Ammon's horn (tissue), 1 donor: Measurements from ENCODE around the gene RXRA.
A peak's percentile ranks its signal among the peaks of the same experiment; 100 is the strongest.

Experiments
- DNase-seq: peaks from one replicate; pipeline ENCODE4 v3.0.0-alpha.2; 2016; ENCODE audit warnings: low spot score

Gene RXRA

DNA sequence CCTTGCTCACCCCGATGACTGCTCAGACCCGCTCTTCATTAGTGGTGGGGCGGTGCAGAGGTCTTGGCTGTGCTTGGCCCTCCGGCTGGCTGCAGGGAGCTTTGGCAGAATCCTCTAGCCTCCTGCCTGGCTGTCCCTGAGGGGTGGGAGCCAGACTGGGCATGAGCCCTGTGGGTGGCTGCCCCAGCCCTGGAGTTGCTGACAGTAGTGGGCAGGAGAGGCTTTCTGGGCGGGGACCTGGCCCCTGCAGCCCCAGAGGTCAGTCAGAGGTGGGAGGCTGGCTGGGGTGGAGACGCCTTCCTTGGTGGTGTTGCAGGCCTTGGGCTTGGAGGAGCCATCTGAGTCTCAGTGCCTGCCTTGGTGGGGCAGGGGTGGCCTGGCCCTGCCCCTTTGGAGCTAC, 146.0 kb downstream of the RXRA start:
- DNase-seq, result no peak

DNA sequence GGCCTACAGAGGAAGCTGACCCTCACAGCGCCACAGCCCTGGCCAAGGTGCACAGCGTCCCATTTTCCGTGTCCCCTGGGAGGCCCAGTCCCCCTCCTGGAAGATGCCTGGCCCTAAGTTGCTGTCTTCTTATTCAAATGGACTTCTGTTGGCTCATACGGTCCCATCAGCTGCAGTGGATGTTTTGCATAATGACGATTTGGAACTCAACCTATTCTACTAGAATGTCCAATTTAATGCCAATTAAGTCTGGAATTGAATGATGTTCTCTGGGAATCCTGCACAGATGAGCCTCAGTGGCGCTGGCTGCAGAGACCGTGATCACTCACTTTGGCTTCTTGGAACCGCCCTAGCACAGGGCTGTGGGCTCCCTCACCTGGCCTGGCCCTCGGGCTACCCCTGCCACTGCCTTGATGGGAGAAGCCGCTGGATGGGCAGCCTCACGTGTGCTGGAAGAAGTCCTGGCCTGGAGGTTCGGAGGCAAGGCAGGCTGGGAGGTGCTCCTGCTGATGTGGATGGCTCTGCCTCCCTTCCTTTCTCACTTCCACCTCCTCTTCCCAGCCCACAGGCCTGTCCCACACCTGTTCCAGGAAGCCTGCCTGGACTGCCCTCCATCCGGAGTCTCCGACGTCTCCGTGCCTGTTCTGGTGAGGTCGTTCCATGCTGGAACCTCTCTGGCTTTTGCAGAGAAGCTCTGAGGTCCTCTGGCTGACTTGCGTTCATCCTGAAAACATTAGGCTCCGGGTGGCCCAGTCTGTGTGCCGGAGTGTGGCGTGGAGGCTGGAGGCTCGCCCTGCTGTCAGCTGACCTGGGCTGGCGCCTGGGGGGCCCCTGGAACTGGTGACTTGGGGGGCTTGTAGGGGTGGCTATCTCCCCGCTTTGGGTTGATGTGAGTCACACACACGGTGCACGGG, 147.1 kb downstream of the RXRA start:
- DNase-seq, result no peak

DNA sequence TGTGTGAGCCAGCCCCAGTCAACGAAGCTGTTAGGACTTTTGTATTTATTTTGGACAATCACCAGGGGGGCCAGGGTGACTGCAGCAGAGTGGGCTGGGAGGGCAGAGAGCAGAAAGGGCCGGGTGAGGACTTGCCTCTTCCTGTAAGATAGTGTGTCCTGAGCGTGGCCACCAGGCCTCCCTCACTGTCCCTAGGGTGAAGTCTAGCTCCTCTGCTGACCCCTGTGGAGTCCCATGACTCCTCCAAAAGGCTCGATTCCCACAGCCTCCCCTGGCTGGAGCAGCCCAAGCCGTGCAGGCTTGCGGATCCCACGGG, 147.8 kb downstream of the RXRA start:
- DNase-seq, result no peak

DNA sequence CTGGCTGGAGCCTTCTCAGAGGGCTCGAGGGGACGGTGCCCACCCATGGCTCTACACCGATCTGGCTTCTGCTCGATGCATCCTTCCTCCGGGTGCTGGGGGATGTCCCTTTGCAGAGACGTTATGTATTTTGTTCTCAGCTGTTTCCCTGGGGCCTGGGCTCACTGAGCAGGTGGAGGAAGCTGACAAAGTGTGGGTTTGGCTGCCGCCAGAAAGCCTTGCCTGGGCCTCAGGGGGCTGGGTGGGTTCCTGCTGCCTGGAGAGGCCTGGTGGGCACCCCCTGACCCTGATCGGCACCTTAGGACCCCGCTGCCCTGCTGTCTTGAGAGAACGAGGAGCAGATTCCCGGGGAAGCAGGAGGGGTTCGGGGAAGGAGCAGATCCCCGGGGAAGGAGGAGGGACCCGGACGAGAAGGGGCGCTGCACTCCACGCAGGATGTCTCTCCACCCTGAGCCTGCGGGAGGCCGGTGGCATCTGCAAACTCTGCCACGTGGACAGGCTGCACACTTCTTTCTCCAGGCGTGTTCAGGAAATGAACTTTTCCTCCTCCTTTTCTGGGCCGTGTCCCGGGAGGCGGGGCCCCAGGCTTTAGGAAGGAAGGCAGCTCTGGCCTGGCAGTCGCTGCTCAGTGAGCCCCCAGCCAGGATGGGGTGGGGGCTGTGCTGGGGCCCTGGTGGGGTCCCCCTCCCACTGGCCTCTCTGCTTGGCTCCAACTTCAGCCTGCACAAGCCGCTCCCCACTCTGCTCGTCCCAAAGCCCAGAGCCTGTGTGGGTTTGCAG, 148.9 kb downstream of the RXRA start:
- no peak for DNase-seq

DNA sequence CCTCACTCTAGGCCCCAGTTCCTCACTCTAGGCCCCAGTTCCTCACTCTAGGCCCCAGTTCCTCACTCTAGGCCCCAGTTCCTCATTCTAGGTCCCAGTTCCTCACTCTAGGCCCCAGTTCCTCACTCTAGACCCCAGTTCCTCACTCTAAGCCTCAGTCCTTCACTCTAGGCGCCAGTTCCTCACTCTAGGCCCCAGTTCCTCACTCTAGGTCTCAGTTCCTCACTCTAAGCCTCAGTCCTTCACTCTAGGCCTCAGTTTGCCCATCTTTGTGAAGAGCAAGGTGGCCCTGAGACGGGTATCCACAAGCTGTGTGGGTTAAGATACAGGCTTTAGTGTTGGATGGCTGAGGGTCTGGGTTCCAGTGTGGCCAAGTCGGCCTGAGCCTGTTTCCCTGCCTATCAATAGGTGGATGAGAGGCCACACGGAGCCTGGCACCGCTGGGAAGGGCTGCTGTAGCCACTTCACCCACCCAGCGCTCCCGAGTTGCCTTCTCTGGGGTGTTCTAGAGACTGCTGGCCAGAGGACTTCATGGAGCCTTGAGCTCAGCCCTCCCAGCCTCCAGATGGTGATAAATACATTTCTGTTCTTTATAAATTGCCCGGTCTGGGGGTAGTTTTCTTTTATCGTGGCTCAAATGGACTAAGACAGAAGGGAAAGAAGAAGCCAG, 150.2 kb downstream of the RXRA start:
- no peak for DNase-seq

DNA sequence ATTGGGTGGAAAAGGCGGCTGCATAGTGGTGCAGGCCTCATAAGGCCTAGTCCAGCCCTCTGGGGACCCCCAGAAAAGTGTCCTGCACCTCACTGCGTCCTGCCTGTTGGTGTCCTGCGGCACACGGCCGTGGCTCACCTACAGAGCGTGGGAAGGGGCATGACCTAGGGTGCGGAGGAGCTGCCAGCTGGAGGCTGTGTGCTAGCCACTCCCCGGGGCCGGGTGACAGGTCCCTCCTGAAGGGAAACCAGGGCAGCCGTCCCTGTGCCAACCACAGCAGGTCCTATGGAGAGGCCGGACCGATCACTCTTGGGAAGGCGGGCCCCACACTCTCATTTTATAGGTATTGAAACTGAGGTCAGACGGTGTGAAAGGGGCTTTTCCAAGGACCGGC, 150.7 kb downstream of the RXRA start:
- no peak for DNase-seq

DNA sequence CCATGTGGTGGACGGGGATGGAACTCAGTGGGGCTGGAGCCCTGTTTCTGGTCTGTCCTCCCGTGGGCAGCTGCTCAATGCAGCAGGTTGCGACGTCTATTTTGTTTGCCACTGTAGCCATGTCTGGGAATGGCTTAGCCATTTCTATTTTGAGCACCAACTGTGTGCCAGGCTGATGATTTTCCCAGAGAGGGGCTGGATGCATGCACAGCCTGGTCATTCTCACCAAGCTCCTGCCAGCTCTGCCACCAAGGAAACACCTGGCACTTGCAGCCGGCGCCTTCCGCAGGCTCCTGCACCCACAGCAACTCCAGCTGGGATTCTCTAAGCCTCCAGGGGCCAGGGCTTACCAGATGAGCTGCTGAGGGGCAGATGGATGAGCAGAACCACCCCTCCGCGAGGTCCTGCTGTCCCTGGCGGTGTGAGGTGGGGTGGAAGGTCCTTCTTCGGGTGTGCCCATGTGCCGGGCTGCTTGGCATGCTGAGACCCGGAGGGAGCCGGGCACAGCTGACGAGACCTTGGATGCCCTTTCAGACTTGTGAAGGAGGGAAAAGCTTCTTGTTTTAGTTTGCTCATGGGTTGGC, 151.2 kb downstream of the RXRA start:
- no peak for DNase-seq

DNA sequence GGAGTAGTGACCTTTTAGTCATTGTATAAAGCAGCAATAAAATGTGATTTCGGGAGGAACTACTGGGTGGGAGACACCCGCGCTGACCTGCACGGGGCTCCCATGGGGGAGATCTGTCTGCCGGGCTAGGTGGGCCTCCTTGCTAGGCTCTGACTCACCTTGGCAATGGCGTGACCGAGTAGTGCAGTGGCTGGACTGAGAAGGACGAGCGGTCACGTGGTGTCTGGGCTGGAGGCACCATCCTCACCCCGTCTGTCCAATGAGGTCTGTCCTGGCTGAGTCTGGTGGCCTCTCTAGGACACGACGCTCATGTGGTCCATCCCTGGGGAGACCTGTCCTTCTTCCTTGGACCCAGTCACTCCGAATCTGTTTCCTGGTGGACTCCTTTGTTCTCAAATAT, 151.7 kb downstream of the RXRA start:
- DNase-seq, result no peak

DNA sequence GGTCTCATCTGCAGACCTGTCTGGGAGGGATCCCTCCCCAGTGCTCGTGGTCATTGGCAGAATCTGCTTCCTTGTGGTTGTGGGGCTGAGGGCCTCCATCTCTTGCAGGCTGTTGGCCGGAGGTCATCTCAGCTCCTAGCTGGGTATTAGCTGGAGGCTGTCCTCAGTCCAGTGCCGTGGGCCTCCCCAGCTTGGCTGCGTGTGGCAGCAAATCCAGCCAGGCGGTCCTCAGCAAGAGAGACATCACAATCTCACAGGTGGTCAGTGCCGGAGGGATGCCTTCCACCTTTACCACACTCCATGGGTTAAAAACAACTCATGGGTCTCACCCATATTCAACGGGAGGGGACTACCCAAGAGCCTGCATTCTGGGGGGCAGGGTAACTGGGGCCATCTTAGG, 155.5 kb downstream of the RXRA start:
- no peak for DNase-seq

DNA sequence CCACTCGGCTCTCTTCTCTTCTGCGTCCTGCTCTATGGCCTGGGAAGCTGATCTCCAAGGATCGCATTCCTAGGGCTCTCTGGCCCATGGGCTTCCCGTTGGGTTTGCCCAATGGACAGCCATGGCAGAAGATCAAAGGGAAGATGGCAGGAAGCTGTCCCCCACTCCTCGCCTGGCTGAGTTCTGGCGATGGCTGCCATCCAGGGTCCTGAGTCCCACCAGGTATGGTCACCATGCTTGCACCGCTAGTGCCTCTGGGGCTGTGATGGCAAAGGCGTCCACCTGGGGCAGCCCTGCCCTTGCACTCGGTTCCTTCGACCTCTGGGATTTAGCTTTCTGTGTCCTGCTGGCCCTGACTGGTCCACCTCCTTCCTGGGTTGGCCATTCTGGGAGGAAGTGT, 156.0 kb downstream of the RXRA start:
- no peak for DNase-seq

DNA sequence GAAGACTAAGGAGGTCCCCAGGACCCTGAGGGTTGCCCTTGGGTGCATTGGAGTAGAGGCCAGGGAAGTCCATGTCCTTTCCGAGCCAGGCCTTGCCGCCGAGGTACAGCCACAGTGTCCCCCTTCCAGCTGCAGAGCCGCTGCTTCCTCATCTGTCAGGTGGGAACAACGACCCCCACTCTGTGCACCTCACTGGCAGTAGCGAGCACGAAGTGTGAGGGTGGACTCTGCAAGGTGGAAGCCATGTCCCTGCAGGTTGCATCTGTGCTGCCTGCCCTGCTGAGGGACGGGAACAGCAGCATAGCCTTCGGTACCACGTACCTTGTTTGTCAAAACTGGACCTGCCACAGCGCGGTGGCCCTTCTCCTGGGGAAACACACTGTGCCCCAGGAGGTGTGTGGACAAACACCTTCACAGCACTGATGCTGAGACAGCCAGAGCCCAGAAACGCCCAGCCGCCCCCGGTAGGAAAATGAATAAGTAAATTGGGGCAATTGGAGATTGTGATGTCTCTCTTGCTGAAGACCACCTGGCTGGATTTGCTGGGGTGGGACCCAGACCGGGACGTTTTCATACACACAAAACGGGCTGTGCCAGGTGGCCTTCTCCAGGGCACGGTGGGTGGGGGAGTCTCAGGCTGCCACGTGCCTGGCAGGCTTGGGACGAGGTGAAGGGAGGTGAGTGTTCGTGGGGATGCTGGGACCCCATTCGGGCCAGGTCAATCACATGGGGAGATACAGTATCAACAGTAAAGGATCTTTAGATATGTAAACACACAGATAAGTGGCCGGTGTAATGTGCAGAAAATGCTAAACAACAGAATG, 157.3 kb downstream of the RXRA start:
- DNase-seq, result no peak

DNA sequence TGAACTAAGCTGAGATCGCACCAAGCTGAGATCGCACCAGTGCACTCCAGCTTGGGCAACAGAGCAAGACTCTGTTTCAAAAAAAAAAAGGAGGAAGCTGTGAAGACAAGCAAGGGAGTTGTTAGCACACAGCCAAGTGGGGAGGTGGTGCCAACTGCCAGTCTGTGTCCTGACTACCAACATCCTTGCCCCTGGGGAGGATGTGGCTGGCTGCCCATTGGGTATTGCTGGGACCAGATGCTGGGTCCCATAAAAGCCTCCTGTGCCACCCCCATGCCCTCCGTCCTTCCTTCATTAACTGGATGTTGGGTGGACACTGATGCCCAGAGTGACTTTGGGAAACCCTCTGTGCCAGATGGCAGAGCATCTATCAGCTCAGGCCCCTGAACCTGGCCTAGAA, 158.2 kb downstream of the RXRA start:
- peak; percentile 71 for DNase-seq

DNA sequence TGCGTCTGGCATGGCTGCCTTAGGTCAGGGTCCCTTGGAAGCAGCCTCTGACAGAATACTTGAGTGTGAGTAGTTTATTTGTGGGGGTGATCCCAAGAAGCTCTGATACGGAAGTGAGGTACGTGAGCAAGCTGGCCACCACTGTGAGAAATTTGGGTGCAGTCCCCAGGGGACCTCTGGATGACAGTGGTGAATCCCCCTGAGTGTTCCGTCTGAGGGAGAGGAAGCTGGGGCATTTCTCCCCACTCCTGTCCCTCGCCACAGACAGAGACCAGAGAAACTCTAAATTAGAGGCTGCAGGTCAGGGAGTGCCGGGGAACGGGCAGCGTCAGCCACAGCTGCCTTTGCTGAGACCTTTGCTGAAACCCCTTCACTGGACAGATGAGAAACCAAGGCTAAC, 159.4 kb downstream of the RXRA start:
- no peak for DNase-seq

DNA sequence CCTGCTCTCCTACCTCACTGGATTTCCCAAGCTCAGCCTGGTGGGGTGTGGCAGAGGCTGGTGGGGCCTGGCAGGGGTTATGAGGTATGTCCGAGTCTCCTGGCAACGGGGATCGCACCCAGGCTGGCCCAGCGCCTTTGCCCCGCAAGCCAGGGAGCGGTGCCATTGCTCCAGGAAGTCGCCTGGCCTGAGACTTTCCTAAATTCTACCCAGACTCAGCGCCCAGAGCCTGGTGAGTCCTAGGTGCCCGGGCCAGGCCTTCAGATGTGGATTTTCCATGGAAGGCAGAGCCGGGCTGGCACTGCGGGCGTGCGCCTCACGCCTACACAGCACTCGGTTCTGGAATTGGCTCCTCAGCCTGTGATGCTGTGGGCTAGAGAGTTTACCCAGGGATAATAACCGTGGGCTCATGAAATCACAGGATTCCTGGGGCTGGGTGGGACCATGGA, 159.9 kb downstream of the RXRA start:
- DNase-seq, result no peak

DNA sequence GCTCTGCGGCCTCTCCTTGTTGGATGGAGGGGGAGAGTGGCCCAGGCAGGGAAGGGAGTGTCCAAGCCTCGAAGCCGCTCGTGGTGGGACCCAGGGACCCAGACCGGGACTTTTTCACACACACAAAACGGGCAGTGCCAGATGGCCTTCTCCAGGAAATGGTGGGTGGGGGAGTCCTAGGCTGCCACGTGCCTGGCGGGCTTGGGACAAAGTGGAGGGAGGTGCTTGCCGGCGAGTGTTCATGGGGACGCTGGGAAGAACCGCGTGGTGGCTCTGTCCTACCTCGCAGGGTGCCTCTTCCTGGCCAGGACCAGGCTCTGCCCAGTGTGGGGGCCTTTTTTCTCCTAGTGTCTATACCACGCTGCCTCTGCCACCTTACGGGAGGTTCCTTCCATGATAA, 160.3 kb downstream of the RXRA start:
- no peak for DNase-seq
